GM18508 (cell line): Measurements from ENCODE around the gene MYL4.
"Not testable (repeated sequence)": the region's sequence is repeated elsewhere in the genome, so short reads cannot be mapped to it uniquely, and the experiment has no call there.

ENCODE experiments used
- ATAC-seq: cut with Tn5 transposase; IDR thresholded peaks from one replicate; pipeline ENCODE4 v1.9.1; 2021; ENCODE audit warnings: moderate number of reproducible peaks; ENCODE audit not compliant: insufficient read depth, unreplicated experiment

The MYL4 gene

GRCh38 chr17:47219621-47220475, 10.7 kb downstream of the MYL4 start:
- no peak for ATAC-seq

- no peak for ATAC-seq
Observed at GRCh38 chr17:47220531-47220999, 11.4 kb downstream of the MYL4 start.

GRCh38 chr17:47221154-47221553, 12.0 kb downstream of the MYL4 start:
- ATAC-seq = no peak

- ATAC-seq = no peak
Observed at GRCh38 chr17:47222047-47222446, 12.9 kb downstream of the MYL4 start.

GRCh38 chr17:47223007-47223406, 13.9 kb downstream of the MYL4 start:
- no peak for ATAC-seq

GRCh38 chr17:47223460-47223859, 14.3 kb downstream of the MYL4 start:
- ATAC-seq = no peak

- ATAC-seq = not testable (repeated sequence)
Observed at GRCh38 chr17:47224077-47224476, 14.9 kb downstream of the MYL4 start.

GRCh38 chr17:47224966-47225365, 15.8 kb downstream of the MYL4 start:
- no peak for ATAC-seq

GRCh38 chr17:47225436-47225858, 16.3 kb downstream of the MYL4 start:
- ATAC-seq = no peak

- no peak for ATAC-seq
Observed at GRCh38 chr17:47225911-47226688, 17.0 kb downstream of the MYL4 start.

- no peak for ATAC-seq
Observed at GRCh38 chr17:47227862-47228261, 18.7 kb downstream of the MYL4 start.

- no peak for ATAC-seq
Observed at GRCh38 chr17:47229535-47230443, 20.6 kb downstream of the MYL4 start.

- ATAC-seq = no peak
Observed at GRCh38 chr17:47230864-47231263, 21.7 kb downstream of the MYL4 start.

- no peak for ATAC-seq
Observed at GRCh38 chr17:47231334-47231733, 22.2 kb downstream of the MYL4 start.

GRCh38 chr17:47231866-47232265, 22.7 kb downstream of the MYL4 start:
- ATAC-seq = no peak

GRCh38 chr17:47232465-47232864, 23.3 kb downstream of the MYL4 start:
- ATAC-seq = no peak

GRCh38 chr17:47235506-47235905, 26.4 kb downstream of the MYL4 start:
- no peak for ATAC-seq

GRCh38 chr17:47235923-47236322, 26.8 kb downstream of the MYL4 start:
- ATAC-seq = no peak

- ATAC-seq = no peak
Observed at GRCh38 chr17:47237841-47238240, 28.7 kb downstream of the MYL4 start.

- ATAC-seq = no peak
Observed at GRCh38 chr17:47238321-47239010, 29.3 kb downstream of the MYL4 start.
